Neutrophil (primary cell): ENCODE measurements around the gene MS4A3.
"Not testable (repeated sequence)": the region's sequence is repeated elsewhere in the genome, so short reads cannot be mapped to it uniquely, and the experiment has no call there.

Experiments used
- H3K27ac ChIP-seq: fragments of 200-600 bp; sonication (generic); 2 replicates; pipeline ENCODE4 v1.5.1; 2016; ENCODE audit warnings: mild to moderate bottlenecking, moderate library complexity
- H3K27me3 ChIP-seq: fragments of 200-600 bp; sonication (generic); 2 replicates; pipeline ENCODE4 v1.6.0; 2016; ENCODE audit warnings: mild to moderate bottlenecking
- H3K36me3 ChIP-seq: fragments of 200-600 bp; sonication (generic); 2 replicates; pipeline ENCODE4 v1.5.1; 2017
- H3K4me1 ChIP-seq, 2 experiments: fragments of 200-600 bp in 1 of 2; sonication (generic) in 1 of 2; 1 replicate in 1 of 2; 2 replicates in 1 of 2; pipeline versions ENCODE4 v1.5.1 to v1.6.1; 2013 to 2016; ENCODE audit warnings: low read depth in 1 of 2, low read length in 1 of 2, mild to moderate bottlenecking in 1 of 2, moderate library complexity in 1 of 2; ENCODE audit not compliant: control insufficient read depth in 1 of 2, insufficient read depth in 1 of 2
- H3K4me3 ChIP-seq, 2 experiments: fragments of 200-600 bp in 1 of 2; sonication (generic) in 1 of 2; 1 replicate in 1 of 2; 2 replicates in 1 of 2; pipeline ENCODE4 v1.5.1; 2013 to 2016; ENCODE audit warnings: low read depth in 1 of 2, low read length in 1 of 2, mild to moderate bottlenecking in 1 of 2, moderate library complexity in 1 of 2
- H3K9me3 ChIP-seq: fragments of 200-600 bp; sonication (generic); 2 replicates; pipeline ENCODE4 v1.5.1; 2016
- CTCF ChIP-seq: fragments of 200-600 bp; sonication (generic); IDR thresholded peaks from 2 replicates; pipeline ENCODE4 v1.5.1; 2016; ENCODE audit warnings: antibody characterized with exemption

MS4A3 gene

GRCh38 chr11:60056349-60056969 is at the start of gene MS4A3:
Gene MS4A3, plus strand, starts transcription at chr11:60056665. Its CDS starts 4,496 bp downstream, at chr11:60061161.
- peak within 1 kb of the TSS; percentile 9 to 40 for H3K4me3 ChIP-seq

GRCh38 chr11:60016881-60017280 is 39.6 kb upstream of the MS4A3 start, which contains the start of gene OOSP4B:
Gene OOSP4B, plus strand, starts transcription at chr11:60017181.
- H3K36me3 ChIP-seq: no peaks in the 10 kb centered on the region
- H3K4me3 ChIP-seq: no peak within 1 kb of the TSS
- no peaks in the 10 kb centered on the region for H3K27me3 ChIP-seq
- no peak for TF ChIP-seq CTCF
- H3K4me1 ChIP-seq: peaks cover 0 to under 1% of the 10 kb centered on the region in 2 experiments
- H3K9me3 ChIP-seq: no peaks in the 10 kb centered on the region
- no peak within 1 kb of the TSS for H3K27ac ChIP-seq

More at GRCh38 chr11:60056349-60056969, at the start of gene MS4A3:
- no peaks in the 10 kb centered on the region for H3K27me3 ChIP-seq
- no peak for TF ChIP-seq CTCF
- H3K27ac ChIP-seq: peak within 1 kb of the TSS; percentile 73
- no peaks in the 10 kb centered on the region for H3K9me3 ChIP-seq
- peaks cover 61 to 75% of the 10 kb centered on the region in 2 experiments for H3K4me1 ChIP-seq
- H3K36me3 ChIP-seq: no peaks in the 10 kb centered on the region

GRCh38 chr11:60018058-60018457 is 38.4 kb upstream of the MS4A3 start:
- H3K4me3 ChIP-seq: no peak overlapping the region
- TF ChIP-seq CTCF: no peak
- H3K27me3 ChIP-seq: no peaks in the 10 kb centered on the region
- no peaks in the 10 kb centered on the region for H3K9me3 ChIP-seq
- H3K4me1 ChIP-seq: peaks cover 5 to 7% of the 10 kb centered on the region in 2 experiments
- no peak overlapping the region for H3K27ac ChIP-seq
- H3K36me3 ChIP-seq: no peaks in the 10 kb centered on the region

- H3K27me3 ChIP-seq, H3K4me3 ChIP-seq: not testable (repeated sequence)
Measured at GRCh38 chr11:60020376-60020775, 36.1 kb upstream of the MS4A3 start.

GRCh38 chr11:60029015-60029632 is 27.3 kb upstream of the MS4A3 start:
- Histone ChIP-seq H3K4me3 (no peak overlapping the region), H3K36me3 (no peaks in the 10 kb centered on the region), H3K4me1 (no peaks in the 10 kb centered on the region), H3K27ac (no peak overlapping the region), H3K27me3 (no peaks in the 10 kb centered on the region), H3K9me3 (no peaks in the 10 kb centered on the region)
- no peak for TF ChIP-seq CTCF

More at GRCh38 chr11:60020376-60020775, 36.1 kb upstream of the MS4A3 start:
- not testable (repeated sequence) for H3K9me3 ChIP-seq, H3K27ac ChIP-seq, H3K36me3 ChIP-seq, H3K4me1 ChIP-seq

GRCh38 chr11:60040109-60040508 is 16.4 kb upstream of the MS4A3 start, which contains the start of gene OOSP2:
Gene OOSP2, plus strand, starts transcription at chr11:60040409. Its CDS starts 51 bp downstream, at chr11:60040460.
- H3K4me3 ChIP-seq: no peak within 1 kb of the TSS
- H3K27ac ChIP-seq: no peak within 1 kb of the TSS
- no peaks in the 10 kb centered on the region for H3K36me3 ChIP-seq
- peaks cover 10 to 15% of the 10 kb centered on the region in 2 experiments for H3K4me1 ChIP-seq
- no peaks in the 10 kb centered on the region for H3K27me3 ChIP-seq
- TF ChIP-seq CTCF: no peak
- H3K9me3 ChIP-seq: no peaks in the 10 kb centered on the region

GRCh38 chr11:60050422-60050821 is 6.0 kb upstream of the MS4A3 start:
- H3K4me1 ChIP-seq: peaks cover 13 to 15% of the 10 kb centered on the region in 2 experiments
- not testable (repeated sequence) for H3K27ac ChIP-seq, H3K36me3 ChIP-seq, H3K4me3 ChIP-seq, H3K9me3 ChIP-seq, H3K27me3 ChIP-seq

GRCh38 chr11:60050839-60051238 is 5.6 kb upstream of the MS4A3 start:
- H3K36me3 ChIP-seq, H3K9me3 ChIP-seq, H3K27ac ChIP-seq, H3K27me3 ChIP-seq, H3K4me3 ChIP-seq: not testable (repeated sequence)
- H3K4me1 ChIP-seq: peaks cover 17 to 19% of the 10 kb centered on the region in 2 experiments
